Pulmonary artery endothelial cell (primary cell): ENCODE data around the gene KRTAP26-1. TPM values are rescaled to one million over a fixed set of nuclear protein-coding genes. Genes with fewer than 3 reads are reported as not detected.

Source experiments
- DNase-seq: peaks from one replicate; pipeline ENCODE4 v3.0.0-alpha.2; 2011; ENCODE audit warnings: low read depth, low spot score
- total RNA-seq: library from RNA; depleted of rRNA; stranded (reverse); fragments of >200 nt; gene quantifications from 2 replicates; pipeline ENCODE4 v1.2.3, GENCODE V29; 2014

Gene KRTAP26-1
- total RNA-seq, 1 donor from 2014 or later: not detected

GRCh38 chr21:30271611-30272010 lies 48.5 kb downstream of the KRTAP26-1 start:
- no peak for DNase-seq

- no peak for DNase-seq
Observed at GRCh38 chr21:30271156-30271555, 49.0 kb downstream of the KRTAP26-1 start.

DNA sequence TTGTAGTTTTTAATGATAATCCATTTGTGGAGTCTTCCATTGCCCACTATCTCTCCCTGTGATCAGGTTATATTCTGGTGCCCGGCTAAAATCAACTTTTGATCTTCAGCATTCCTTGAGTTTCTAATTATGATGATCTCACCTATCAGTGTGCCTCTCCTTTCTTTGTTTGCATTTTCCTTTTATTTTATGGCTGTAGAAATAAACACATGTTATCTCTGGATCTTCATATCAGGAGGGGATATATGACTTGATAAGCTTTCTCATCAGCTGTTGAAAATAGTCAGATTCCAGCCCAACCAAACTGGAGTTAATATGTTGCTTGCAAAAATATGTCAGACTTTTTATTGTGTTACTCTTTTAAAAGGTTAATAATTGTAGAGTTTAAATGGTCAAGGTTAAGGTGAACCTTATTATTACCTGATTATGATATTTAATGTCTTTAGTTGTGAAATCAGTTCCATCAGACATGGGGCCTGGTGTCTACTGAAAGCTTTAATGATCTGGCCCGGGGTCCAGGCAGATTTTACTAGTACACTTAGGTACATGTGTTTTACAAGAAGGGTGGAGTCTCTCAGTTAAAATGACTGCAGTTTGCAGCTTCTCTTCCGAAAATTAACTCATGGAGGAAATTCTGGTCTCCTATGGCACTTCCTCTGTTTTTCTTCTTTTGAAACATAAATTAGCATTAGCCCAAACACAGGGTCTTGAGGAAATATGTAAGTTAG lies 50.1 kb downstream of the KRTAP26-1 start:
- no peak for DNase-seq

Other genes with a start within 250 kb of the KRTAP26-1 start
- gene CLDN17, start 153.5 kb downstream of the KRTAP26-1 start, total RNA-seq: not detected in 2 replicates
- gene CLDN8, start 104.2 kb downstream of the KRTAP26-1 start, total RNA-seq: not detected in 2 replicates
- gene KRTAP24-1, start 37.4 kb downstream of the KRTAP26-1 start, total RNA-seq: not detected in 2 replicates
- gene KRTAP25-1, start 30.8 kb downstream of the KRTAP26-1 start, total RNA-seq: not detected in 2 replicates
- gene KRTAP27-1, start 17.4 kb upstream of the KRTAP26-1 start, total RNA-seq: not detected in 2 replicates
- not detected in 2 replicates for gene KRTAP23-1, start 28.3 kb upstream of the KRTAP26-1 start, total RNA-seq
- not detected in 2 replicates for gene KRTAP13-2, start 52.0 kb upstream of the KRTAP26-1 start, total RNA-seq
- not detected in 2 replicates for gene KRTAP13-1, start 75.7 kb upstream of the KRTAP26-1 start, total RNA-seq
- not detected in 2 replicates for gene KRTAP13-3, start 105.6 kb upstream of the KRTAP26-1 start, total RNA-seq
- not detected in 2 replicates for gene KRTAP13-4, start 109.9 kb upstream of the KRTAP26-1 start, total RNA-seq
- not detected in 2 replicates for gene KRTAP15-1, start 120.0 kb upstream of the KRTAP26-1 start, total RNA-seq
- gene KRTAP19-1, start 160.1 kb upstream of the KRTAP26-1 start, total RNA-seq: not detected in 2 replicates
- not detected in 2 replicates for gene KRTAP19-2, start 167.1 kb upstream of the KRTAP26-1 start, total RNA-seq
- not detected in 2 replicates for gene KRTAP19-3, start 171.7 kb upstream of the KRTAP26-1 start, total RNA-seq
- gene KRTAP19-4, start 176.8 kb upstream of the KRTAP26-1 start, total RNA-seq: not detected in 2 replicates
- not detected in 2 replicates for gene KRTAP19-5, start 181.8 kb upstream of the KRTAP26-1 start, total RNA-seq
- not detected in 2 replicates for gene KRTAP19-6, start 221.5 kb upstream of the KRTAP26-1 start, total RNA-seq
- gene KRTAP19-7, start 241.0 kb upstream of the KRTAP26-1 start, total RNA-seq: not detected in 2 replicates